ENCODE results near the gene UFM1.
"Not testable (repeated sequence)": the region's sequence is repeated elsewhere in the genome, so short reads cannot be mapped to it uniquely, and the experiment has no call there.

The UFM1 gene

GRCh38 chr13:38366954-38367645, 17.4 kb downstream of the UFM1 start:
- DNase-seq: peak; percentile 58

GRCh38 chr13:38369058-38369457, 19.4 kb downstream of the UFM1 start:
- DNase-seq: no peak

GRCh38 chr13:38370096-38370495, 20.4 kb downstream of the UFM1 start:
- not testable (repeated sequence) for DNase-seq

- DNase-seq: no peak
These were observed 23.3 kb downstream of the UFM1 start for GRCh38 chr13:38372820-38373383.

GRCh38 chr13:38376546-38376945, 26.9 kb downstream of the UFM1 start:
- DNase-seq: peak; percentile 19

- peak; percentile 18 for DNase-seq
These were observed 32.2 kb downstream of the UFM1 start for GRCh38 chr13:38381890-38382289.

GRCh38 chr13:38382946-38383345, 33.3 kb downstream of the UFM1 start:
- DNase-seq: peak; percentile 11

GRCh38 chr13:38384171-38384570, 34.5 kb downstream of the UFM1 start:
- peak; percentile 53 for DNase-seq

GRCh38 chr13:38385153-38385891, 35.7 kb downstream of the UFM1 start:
- DNase-seq: peak; percentile 71

GRCh38 chr13:38386421-38386820, 36.8 kb downstream of the UFM1 start:
- DNase-seq: peak; percentile 59

GRCh38 chr13:38391341-38391740, 41.7 kb downstream of the UFM1 start:
- no peak for DNase-seq

- peak; percentile 85 for DNase-seq
These were observed 45.3 kb downstream of the UFM1 start for GRCh38 chr13:38394777-38395496.

- DNase-seq: peak; percentile 33
These were observed 45.8 kb downstream of the UFM1 start for GRCh38 chr13:38395497-38395788.

GRCh38 chr13:38398711-38399493, 49.3 kb downstream of the UFM1 start:
- peak; percentile 91 for DNase-seq

GRCh38 chr13:38399535-38399934, 49.9 kb downstream of the UFM1 start:
- no peak for DNase-seq

- DNase-seq: no peak
These were observed 51.6 kb downstream of the UFM1 start for GRCh38 chr13:38401276-38401675.

GRCh38 chr13:38405216-38405615, 55.6 kb downstream of the UFM1 start:
- DNase-seq: no peak

GRCh38 chr13:38409771-38410170, 60.1 kb downstream of the UFM1 start:
- no peak for DNase-seq

GRCh38 chr13:38412266-38412665, 62.6 kb downstream of the UFM1 start:
- DNase-seq: no peak

Data from fibroblast of skin of abdomen (primary cell).